Activated naive CD8-positive, alpha-beta T cell treated with anti-CD3 and anti-CD28 coated beads, Interleukin-2, amount 50 U/mL, for 24 hours (primary cell): ENCODE data around the gene LPAR3.
"Not testable (repeated sequence)": the region's sequence is repeated elsewhere in the genome, so short reads cannot be mapped to it uniquely, and the experiment has no call there.

Source experiments
- ATAC-seq: fragments of 150-1000 bp; cut with Tn5 transposase; one replicate; pipeline ENCODE4 v1.10.0; 2021
- DNase-seq: peaks from one replicate; pipeline ENCODE4 v3.0.0; 2021
- H3K27ac Mint-ChIP-seq: one replicate; pipeline ENCODE4 v1.8.0; 2021; ENCODE audit warnings: mild to moderate bottlenecking, mixed read lengths
- H3K27me3 Mint-ChIP-seq: one replicate; pipeline ENCODE4 v1.8.0; 2021; ENCODE audit warnings: mixed read lengths
- H3K36me3 Mint-ChIP-seq: one replicate; pipeline ENCODE4 v1.8.0; 2021; ENCODE audit warnings: low read depth, mixed read lengths
- H3K4me1 Mint-ChIP-seq: one replicate; pipeline ENCODE4 v1.8.0; 2021; ENCODE audit warnings: mixed read lengths
- H3K4me3 Mint-ChIP-seq: one replicate; pipeline ENCODE4 v1.8.0; 2021; ENCODE audit warnings: mild to moderate bottlenecking, moderate library complexity, mixed read lengths
- H3K9me3 Mint-ChIP-seq: one replicate; pipeline ENCODE4 v1.8.0; 2021; ENCODE audit warnings: mixed read lengths

LPAR3 gene

DNA sequence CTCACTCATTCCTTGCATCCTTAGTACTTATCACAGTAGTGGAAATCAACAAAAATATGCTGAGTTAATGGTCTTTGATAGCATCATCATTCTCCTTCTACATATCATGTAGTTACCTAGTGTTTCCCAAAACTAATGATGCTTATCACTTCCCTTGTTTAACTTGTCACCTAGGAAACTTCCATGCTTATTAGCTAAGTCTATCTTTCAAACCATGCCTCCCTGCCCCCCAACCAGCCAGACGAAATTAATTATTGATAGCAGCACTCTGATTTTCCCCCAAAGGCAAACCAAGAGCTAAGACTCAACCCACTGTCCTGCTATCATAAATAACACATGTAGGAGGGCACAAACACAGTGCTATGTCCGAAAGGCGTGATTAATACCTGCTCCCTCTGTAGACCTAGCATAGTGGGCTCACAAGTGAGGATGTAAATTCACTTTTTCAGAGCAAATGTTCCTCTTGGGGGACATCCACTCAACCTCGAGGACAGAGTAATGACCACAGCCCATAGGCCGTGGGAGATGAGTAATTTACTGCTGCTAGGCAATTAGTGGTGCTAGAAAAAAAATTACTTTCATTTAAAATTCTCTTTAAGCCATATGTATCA is 25.8 kb upstream of the LPAR3 start:
- no peak for ATAC-seq
- Mint-ChIP-seq H3K4me3 (no peak overlapping the region), H3K36me3 (no peaks in the 10 kb centered on the region), H3K27ac (no peak overlapping the region), H3K4me1 (peaks cover 5% of the 10 kb centered on the region), H3K27me3 (no peaks in the 10 kb centered on the region), H3K9me3 (no peaks in the 10 kb centered on the region)
- no peak for DNase-seq

DNA sequence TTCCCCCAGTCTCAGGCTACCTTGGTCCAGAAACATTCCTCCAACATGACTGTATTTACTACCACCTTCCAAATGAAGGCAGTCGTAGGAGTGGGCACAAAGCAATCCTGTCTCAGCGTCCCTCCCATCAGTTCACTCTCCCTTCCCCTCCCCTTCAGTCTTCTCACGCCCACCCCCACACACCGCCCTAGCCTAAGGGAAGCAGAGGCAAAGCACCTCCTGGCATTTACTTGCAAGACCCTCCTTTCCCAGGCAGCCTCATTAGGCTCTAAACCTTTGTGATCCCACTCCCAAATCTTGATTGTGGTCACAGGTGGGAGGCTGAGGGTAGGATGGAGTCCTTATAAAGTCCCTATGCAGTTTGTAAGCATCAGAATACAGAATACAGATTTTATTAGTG is 23.9 kb upstream of the LPAR3 start:
- ATAC-seq = no peak
- no peaks in the 10 kb centered on the region for H3K27me3 Mint-ChIP-seq
- no peaks in the 10 kb centered on the region for H3K9me3 Mint-ChIP-seq
- no peak for DNase-seq
- H3K4me3 Mint-ChIP-seq = no peak overlapping the region
- no peak overlapping the region for H3K27ac Mint-ChIP-seq
- peaks cover 5% of the 10 kb centered on the region for H3K4me1 Mint-ChIP-seq
- H3K36me3 Mint-ChIP-seq = no peaks in the 10 kb centered on the region

DNA sequence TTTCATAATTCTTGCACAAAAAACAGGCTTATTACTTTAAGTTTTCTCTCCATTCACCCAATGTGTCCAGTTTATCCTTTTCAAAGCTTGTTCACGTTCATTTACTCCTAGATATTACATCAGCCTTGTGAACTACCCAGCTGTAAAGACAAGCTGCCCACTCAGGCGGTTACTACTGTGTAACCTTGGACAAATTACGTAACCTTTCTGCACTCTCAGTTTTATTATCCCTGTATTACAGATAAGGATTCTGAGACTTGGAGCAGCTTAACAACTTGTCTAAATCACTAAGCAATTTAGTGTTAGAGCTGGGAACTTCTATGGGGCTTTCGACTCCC is 20.5 kb upstream of the LPAR3 start:
- H3K36me3 Mint-ChIP-seq = no peaks in the 10 kb centered on the region
- no peak overlapping the region for H3K4me3 Mint-ChIP-seq
- H3K27me3 Mint-ChIP-seq = no peaks in the 10 kb centered on the region
- ATAC-seq (no peak), DNase-seq (no peak)
- H3K27ac Mint-ChIP-seq = no peak overlapping the region
- peaks cover 11% of the 10 kb centered on the region for H3K4me1 Mint-ChIP-seq
- H3K9me3 Mint-ChIP-seq = peaks cover 6% of the 10 kb centered on the region

DNA sequence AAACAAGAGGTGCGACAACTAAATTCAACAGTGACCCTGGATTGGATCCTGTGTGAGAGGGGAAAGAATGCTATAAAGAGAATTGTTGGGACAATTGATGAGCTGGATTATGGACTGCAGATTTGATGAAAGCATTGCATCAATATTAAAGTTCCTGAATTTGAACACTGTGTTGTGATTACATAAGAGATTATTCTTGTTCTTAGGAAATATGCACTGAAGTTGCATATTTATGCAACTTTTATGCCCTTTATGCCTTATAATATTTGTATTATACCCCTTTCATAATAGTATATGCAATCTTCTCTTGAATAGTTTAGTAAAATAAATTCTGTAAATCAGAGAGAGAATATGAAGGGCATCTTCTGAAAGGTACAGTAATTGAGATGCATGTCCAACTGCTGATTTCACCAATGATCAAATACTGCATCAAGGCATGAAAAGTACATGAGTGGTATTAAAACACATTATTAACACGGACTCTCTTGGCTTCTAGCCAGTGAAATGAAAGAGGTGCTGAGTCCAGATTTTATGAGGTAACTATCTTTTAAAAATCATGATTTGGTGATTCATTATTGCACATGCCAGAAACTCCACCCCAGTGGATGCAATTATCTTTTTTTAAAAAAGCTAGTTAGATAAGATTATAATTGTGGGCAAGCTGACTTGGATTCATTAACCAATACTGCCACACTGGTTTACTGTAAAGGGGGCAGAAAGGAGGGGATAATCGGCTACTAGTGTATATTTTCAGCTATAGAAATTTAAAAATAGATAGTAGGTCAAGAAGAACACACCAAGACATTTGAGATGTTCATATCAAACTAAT is 19.9 kb upstream of the LPAR3 start:
- H3K27me3 Mint-ChIP-seq = no peaks in the 10 kb centered on the region
- no peak overlapping the region for H3K27ac Mint-ChIP-seq
- ATAC-seq (no peak), DNase-seq (no peak)
- no peak overlapping the region for H3K4me3 Mint-ChIP-seq
- H3K4me1 Mint-ChIP-seq = peaks cover 16% of the 10 kb centered on the region
- H3K36me3 Mint-ChIP-seq = no peaks in the 10 kb centered on the region
- peaks cover 7% of the 10 kb centered on the region for H3K9me3 Mint-ChIP-seq

DNA sequence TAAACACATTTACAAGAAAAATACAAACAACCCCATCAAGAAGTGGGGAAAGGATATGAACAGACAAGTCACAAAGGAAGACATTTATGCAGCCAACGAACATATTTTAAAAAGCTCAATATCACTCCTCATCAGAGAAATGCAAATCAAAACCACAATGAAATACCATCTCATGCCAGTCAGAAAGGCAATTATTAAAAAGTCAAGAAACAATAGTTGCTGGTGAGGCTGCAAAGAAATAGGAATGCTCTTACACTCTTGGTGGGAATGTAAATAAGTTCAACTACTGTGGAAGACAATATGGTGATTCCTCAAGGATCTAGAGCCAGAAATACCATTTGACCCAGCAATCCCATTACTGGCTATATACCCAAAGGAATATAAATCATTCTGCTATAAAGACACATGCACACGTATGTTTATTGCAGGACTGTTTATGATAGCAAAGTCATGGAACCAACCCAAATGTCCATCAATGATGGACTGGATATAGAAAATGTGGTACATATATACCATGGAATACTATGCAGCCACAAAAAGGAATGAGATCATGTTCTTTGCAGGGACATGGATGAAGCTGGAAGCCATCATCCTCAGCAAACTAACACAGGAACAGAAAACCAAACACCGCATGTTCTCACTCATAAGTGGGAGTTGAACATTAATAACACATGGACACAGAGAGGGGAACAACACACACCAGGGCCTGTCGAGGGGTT is 15.9 kb upstream of the LPAR3 start:
- H3K27ac Mint-ChIP-seq, H3K9me3 Mint-ChIP-seq, H3K36me3 Mint-ChIP-seq, H3K4me3 Mint-ChIP-seq, ATAC-seq, H3K27me3 Mint-ChIP-seq, DNase-seq: not testable (repeated sequence)
- peaks cover 21% of the 10 kb centered on the region for H3K4me1 Mint-ChIP-seq

DNA sequence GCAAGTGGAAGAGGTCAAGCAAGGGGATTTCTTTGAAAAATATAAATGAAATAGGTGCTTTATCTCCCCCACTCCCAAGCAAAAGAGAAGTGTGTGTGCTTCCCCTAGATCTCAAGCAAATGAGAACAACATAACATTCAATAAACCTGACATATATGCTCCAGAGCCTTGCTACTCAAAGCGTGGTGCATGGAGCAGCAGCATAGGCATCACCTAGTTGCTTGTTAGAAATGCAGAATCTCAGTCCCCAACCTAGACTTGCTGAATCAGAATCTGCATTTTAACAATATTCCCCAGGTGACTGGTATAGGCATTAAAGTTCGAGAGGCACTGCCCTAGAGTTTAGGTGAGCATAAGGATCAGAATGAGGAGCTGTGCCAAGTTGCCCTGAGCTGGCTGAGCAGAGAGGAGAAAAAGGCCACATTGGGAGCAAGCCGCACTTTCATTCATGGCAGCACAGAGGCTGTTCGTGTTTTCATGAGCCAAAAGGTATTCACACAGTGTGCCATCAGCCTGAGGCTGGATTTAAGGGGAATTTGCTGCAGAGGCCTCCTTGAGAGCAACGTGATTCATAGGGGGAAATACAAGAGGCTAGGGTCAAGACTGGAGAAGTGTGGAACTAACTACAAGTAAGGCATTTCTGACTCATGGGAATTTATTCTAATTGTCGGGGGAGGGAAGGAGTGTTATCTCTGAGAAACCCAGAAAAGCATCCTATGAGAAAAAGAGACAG is 14.3 kb upstream of the LPAR3 start:
- peak overlapping the region; percentile 7 for H3K27ac Mint-ChIP-seq
- DNase-seq = no peak
- H3K27me3 Mint-ChIP-seq = peaks cover under 1% of the 10 kb centered on the region

DNA sequence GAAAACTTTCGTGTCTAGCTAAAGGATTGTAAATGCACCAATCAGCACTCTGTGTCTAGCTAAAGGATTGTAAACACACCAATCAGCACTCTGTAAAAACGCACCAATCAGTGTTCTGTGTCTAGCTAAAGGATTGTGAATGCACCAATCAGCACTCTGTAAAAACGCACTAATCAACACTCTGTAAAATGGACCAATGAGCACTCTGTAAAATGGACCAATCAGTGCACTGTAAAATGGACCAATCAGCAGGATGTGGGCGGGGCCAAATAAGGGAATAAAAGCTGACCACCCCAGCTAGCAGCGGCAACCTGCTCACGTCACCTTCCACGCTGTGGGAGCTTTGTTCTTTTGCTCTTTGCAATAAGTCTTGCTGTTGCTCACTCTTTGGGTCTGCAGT is 9.7 kb upstream of the LPAR3 start:
- H3K27ac Mint-ChIP-seq, H3K27me3 Mint-ChIP-seq, H3K4me1 Mint-ChIP-seq, H3K9me3 Mint-ChIP-seq, H3K36me3 Mint-ChIP-seq, H3K4me3 Mint-ChIP-seq, ATAC-seq, DNase-seq: not testable (repeated sequence)

More for the DNA sequence above, 14.3 kb upstream of the LPAR3 start:
- H3K9me3 Mint-ChIP-seq = peaks cover 11% of the 10 kb centered on the region
- ATAC-seq = peak; percentile 89
- H3K36me3 Mint-ChIP-seq = peaks cover 1% of the 10 kb centered on the region
- peaks cover 21% of the 10 kb centered on the region for H3K4me1 Mint-ChIP-seq
- H3K4me3 Mint-ChIP-seq = no peak overlapping the region

DNA sequence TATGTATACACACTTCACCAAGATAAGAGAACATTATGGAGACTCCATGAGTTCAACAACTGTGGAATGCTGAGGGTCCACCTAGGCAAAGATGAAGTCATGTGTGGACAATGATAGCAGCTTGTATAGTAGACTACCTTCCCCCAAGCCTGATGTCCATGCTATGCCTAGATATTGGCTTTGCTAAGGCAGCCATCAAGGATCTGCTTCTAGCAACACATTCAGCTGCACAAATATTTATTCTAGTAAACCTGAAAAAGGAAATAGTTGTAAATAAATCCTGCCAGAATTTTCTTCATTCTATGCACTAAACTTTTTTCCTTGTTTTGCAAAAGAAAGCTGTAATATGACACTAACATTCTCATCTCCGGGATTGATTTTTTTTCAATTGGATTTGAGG is 7.0 kb upstream of the LPAR3 start:
- Mint-ChIP-seq H3K4me3 (no peak overlapping the region), H3K27me3 (peaks cover 12% of the 10 kb centered on the region), H3K27ac (no peak overlapping the region), H3K9me3 (peaks cover 7% of the 10 kb centered on the region), H3K4me1 (no peaks in the 10 kb centered on the region), H3K36me3 (peaks cover 3% of the 10 kb centered on the region)
- ATAC-seq (no peak), DNase-seq (no peak)

DNA sequence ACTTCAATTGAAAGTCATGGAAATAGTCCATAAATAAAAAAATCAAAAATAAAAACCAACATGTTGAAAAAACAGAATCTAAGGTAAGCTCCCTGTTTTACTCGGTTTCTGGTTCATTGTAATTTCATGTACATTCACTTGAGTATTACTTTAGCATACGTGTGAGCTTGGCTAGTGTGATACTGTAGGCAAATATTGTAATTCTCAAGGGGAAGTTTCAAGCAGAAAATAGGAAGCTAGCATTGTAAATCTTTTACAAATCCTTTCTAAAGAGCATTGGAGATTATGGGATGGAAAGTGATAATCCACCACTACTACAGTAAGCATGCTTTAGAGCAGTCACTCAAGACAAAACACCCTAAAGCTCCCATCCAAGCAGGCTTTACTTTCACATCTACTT is 3.3 kb upstream of the LPAR3 start:
- ATAC-seq (no peak), DNase-seq (no peak)
- peaks cover 11% of the 10 kb centered on the region for H3K4me1 Mint-ChIP-seq
- no peaks in the 10 kb centered on the region for H3K9me3 Mint-ChIP-seq
- H3K27me3 Mint-ChIP-seq = peaks cover 33% of the 10 kb centered on the region
- H3K36me3 Mint-ChIP-seq = no peaks in the 10 kb centered on the region
- no peak overlapping the region for H3K27ac Mint-ChIP-seq
- no peak overlapping the region for H3K4me3 Mint-ChIP-seq

DNA sequence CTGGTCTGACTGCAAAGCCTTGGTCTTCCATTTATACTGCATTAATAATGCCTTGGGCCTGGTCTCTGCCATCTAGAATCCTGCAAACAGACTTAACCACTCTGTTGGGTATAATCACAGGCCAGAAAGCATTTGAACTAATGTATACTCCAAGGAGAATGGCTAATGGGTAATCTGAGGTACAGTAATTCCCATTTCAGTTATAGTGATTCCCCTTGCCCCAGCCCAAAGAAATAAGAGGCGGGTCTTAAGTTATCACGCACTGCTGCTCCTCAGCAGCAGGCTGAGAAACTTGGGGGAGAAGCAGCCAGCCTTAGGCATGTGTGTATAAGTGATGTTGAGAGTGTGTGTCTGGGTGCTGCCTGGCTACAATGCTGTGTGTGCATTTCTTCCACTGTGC is 2.4 kb downstream of the LPAR3 start:
- H3K4me3 Mint-ChIP-seq = no peak overlapping the region
- peaks cover 17% of the 10 kb centered on the region for H3K4me1 Mint-ChIP-seq
- H3K27me3 Mint-ChIP-seq = peaks cover 32% of the 10 kb centered on the region
- no peaks in the 10 kb centered on the region for H3K9me3 Mint-ChIP-seq
- DNase-seq = no peak
- H3K27ac Mint-ChIP-seq = no peak overlapping the region
- H3K36me3 Mint-ChIP-seq = no peaks in the 10 kb centered on the region
- no peak for ATAC-seq

DNA sequence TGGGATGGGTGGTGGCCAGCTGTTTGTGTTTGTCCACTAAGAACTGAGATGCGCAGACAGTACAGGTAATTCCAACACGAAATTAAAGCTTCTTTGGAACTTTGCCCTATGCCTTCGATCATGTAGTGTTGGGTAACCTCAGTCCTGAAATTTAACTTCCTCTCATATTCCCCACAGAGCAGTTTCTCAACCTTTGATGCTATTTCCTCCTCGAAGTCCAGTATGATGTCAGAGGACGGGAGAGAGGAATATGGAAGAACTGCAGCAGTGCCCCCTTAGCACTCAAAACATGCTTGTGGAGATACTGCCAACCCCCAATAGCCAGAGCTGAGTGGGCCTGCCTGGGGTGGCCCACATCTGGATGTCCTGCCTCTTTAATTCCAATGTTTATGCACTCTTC is 3.6 kb downstream of the LPAR3 start:
- H3K4me1 Mint-ChIP-seq = peaks cover 17% of the 10 kb centered on the region
- no peaks in the 10 kb centered on the region for H3K36me3 Mint-ChIP-seq
- ATAC-seq = no peak
- no peak for DNase-seq
- H3K9me3 Mint-ChIP-seq = no peaks in the 10 kb centered on the region
- peaks cover 25% of the 10 kb centered on the region for H3K27me3 Mint-ChIP-seq
- H3K27ac Mint-ChIP-seq = no peak overlapping the region
- H3K4me3 Mint-ChIP-seq = no peak overlapping the region

DNA sequence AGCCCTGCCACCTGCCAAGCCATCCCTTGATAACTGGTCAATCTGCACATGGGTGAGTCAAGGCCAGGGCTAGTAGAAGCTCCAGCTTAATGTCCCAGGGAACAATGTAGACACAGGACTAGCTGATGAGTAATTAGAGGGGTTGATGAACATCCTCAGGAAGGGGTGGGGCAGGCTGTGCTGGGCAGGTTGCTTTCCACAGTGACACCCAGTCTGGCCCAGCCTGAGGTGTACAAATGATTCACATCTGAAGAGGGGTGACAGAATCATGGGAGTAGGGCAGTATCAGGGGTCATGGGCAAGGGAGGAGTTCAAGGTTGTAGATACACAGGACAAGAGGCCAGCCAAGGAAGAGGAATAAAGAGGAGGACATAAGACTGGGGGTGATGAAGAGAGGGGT is 4.3 kb downstream of the LPAR3 start:
- peak; percentile 47 for ATAC-seq
- H3K27me3 Mint-ChIP-seq = peaks cover 18% of the 10 kb centered on the region

DNA sequence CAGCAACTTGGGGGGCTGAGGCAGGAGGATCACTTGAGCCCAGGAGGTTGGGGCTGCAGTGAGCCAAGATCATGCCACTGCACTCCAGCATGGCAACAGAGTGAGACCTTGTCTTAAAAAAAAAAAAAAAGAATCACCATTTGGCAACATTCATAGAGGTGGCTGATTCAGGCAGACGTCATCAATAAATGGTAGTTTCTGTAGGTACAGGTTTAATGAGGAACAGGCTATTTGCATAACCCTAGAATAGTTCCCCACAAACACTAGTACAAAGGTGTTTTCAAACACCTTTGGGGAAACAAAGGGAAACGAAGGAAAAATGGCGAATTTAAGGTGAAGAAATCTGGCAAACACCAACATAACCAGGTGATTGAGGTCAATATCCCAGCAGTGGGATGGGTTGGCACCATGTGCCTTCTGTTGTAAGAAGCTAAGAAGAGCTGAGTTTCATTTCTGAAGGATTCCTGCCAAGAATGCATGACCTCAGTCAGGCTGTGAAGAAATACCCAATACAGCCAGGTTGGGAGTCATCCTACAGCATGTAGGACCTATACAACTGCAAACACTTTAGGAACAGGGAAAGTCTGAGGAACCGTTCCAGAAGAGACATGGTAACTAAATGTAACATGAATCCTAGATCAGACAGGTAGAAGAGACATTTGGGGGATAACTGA is 5.6 kb downstream of the LPAR3 start:
- H3K27me3 Mint-ChIP-seq = peaks cover 11% of the 10 kb centered on the region
- DNase-seq = no peak
- no peak overlapping the region for H3K27ac Mint-ChIP-seq
- H3K9me3 Mint-ChIP-seq = no peaks in the 10 kb centered on the region
- H3K4me1 Mint-ChIP-seq = peaks cover 7% of the 10 kb centered on the region
- no peak for ATAC-seq
- no peak overlapping the region for H3K4me3 Mint-ChIP-seq
- no peaks in the 10 kb centered on the region for H3K36me3 Mint-ChIP-seq

More for the DNA sequence above, 4.3 kb downstream of the LPAR3 start:
- no peak overlapping the region for H3K27ac Mint-ChIP-seq
- H3K9me3 Mint-ChIP-seq = no peaks in the 10 kb centered on the region
- no peaks in the 10 kb centered on the region for H3K36me3 Mint-ChIP-seq
- H3K4me1 Mint-ChIP-seq = peaks cover 15% of the 10 kb centered on the region
- no peak for DNase-seq
- H3K4me3 Mint-ChIP-seq = no peak overlapping the region

DNA sequence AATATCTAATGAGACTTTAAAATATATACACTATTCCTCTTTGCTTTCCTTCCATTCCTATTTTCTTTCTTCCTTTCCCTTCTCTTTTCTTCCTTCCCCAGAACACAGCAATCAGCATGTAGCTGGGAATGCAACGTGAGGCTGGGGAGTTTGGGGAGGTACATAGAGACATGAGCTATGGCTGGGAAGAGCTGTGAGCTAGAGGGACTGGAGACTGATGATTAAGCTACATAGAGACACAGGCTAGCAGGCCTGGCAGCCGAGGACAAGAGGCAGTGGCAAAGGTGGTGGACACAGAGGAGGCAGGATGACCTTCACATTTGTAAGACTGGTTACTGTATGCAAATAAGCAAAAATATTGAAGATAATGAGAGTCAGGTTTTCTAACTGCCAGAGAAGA is 7.5 kb downstream of the LPAR3 start:
- H3K4me3 Mint-ChIP-seq = no peak overlapping the region
- no peak overlapping the region for H3K27ac Mint-ChIP-seq
- H3K4me1 Mint-ChIP-seq = peaks cover 7% of the 10 kb centered on the region
- DNase-seq = no peak
- ATAC-seq = no peak
- H3K9me3 Mint-ChIP-seq = peaks cover 5% of the 10 kb centered on the region
- no peaks in the 10 kb centered on the region for H3K36me3 Mint-ChIP-seq
- H3K27me3 Mint-ChIP-seq = no peaks in the 10 kb centered on the region
